ENCODE data around the gene DBNDD2.

- TF ChIP-seq CTCF (IDR thresholded peaks at IDR 0.05): no peak
- no peak for TF ChIP-seq POLR2A (IDR thresholded peaks at IDR 0.05)
These were observed 1.6 kb downstream of the DBNDD2 start for GRCh38 chr20:45409521-45410272.

Data from adrenal gland (tissue), 5 donors.